Right atrium auricular region (tissue), 2 donors: ENCODE data around the gene CNOT3. TPM values are rescaled to one million over a fixed set of nuclear protein-coding genes. Genes with fewer than 3 reads are reported as not detected.

Experiments
- DNase-seq: peaks from one replicate; pipeline ENCODE4 v3.0.0-alpha.2; 2019; ENCODE audit warnings: low spot score
- H3K27ac ChIP-seq, 2 donors: fragments of 200-600 bp; sonication (generic); 1 replicate in 1 of 2; 2 replicates in 1 of 2; pipeline ENCODE4 v1.5.1; 2016 to 2019
- H3K27me3 ChIP-seq, 2 donors: fragments of 200-600 bp; sonication (generic); one replicate each; pipeline versions ENCODE4 v1.5.1 to v1.6.0; 2017 to 2019
- H3K36me3 ChIP-seq: fragments of 200-600 bp; sonication (generic); one replicate; pipeline ENCODE4 v1.5.1; 2016
- H3K4me1 ChIP-seq, 2 donors: fragments of 200-600 bp; sonication (generic); one replicate each; pipeline versions ENCODE4 v1.5.1 to v1.6.0; 2017 to 2019
- H3K4me3 ChIP-seq, 2 donors: fragments of 200-600 bp; sonication (generic); 1 replicate in 1 of 2; 2 replicates in 1 of 2; pipeline ENCODE4 v1.5.1; 2017 to 2019; ENCODE audit warnings: mild to moderate bottlenecking in 1 of 2, moderate library complexity in 1 of 2
- H3K9me3 ChIP-seq, 2 donors: fragments of 200-600 bp; sonication (generic); one replicate each; pipeline ENCODE4 v1.5.1; 2019
- CTCF ChIP-seq, 2 donors: fragments of 200-600 bp; sonication (generic); IDR thresholded peaks; one replicate each; pipeline ENCODE4 v1.5.1; 2019; ENCODE audit warnings: antibody characterized with exemption in 2 of 2
- total RNA-seq, 2 donors: library from RNA; depleted of rRNA; stranded (reverse); fragments of >200 nt; gene quantifications; one replicate each; pipeline ENCODE4 v1.1.0, GENCODE V29; 2016

CNOT3 gene
- total RNA-seq, 2 donors from 2014 or later = 12.0 to 16.9 TPM

- no peak overlapping the region for H3K27ac ChIP-seq
- peaks cover 0 to 13% of the 10 kb centered on the region in 2 donors for H3K4me1 ChIP-seq
- DNase-seq = no peak
- H3K4me3 ChIP-seq = no peak overlapping the region
- no peaks in the 10 kb centered on the region for H3K27me3 ChIP-seq
- H3K36me3 ChIP-seq = peaks cover 48% of the 10 kb centered on the region
- no peak for TF ChIP-seq CTCF (IDR thresholded peaks at IDR 0.05)
- H3K9me3 ChIP-seq = no peaks in the 10 kb centered on the region
These were observed 32.4 kb upstream of the CNOT3 start for GRCh38 chr19:54104998-54105715.

GRCh38 chr19:54105796-54106195 lies 31.8 kb upstream of the CNOT3 start:
- H3K4me3 ChIP-seq = no peak overlapping the region
- H3K4me1 ChIP-seq = peaks cover 0 to 13% of the 10 kb centered on the region in 2 donors
- H3K9me3 ChIP-seq = no peaks in the 10 kb centered on the region
- no peak for TF ChIP-seq CTCF (IDR thresholded peaks at IDR 0.05)
- H3K36me3 ChIP-seq = peaks cover 51% of the 10 kb centered on the region
- H3K27ac ChIP-seq = no peak overlapping the region
- DNase-seq = no peak
- no peaks in the 10 kb centered on the region for H3K27me3 ChIP-seq

GRCh38 chr19:54106716-54107115 lies 30.8 kb upstream of the CNOT3 start:
- Histone ChIP-seq H3K27ac (no peak overlapping the region), H3K4me3 (no peak overlapping the region), H3K27me3 (no peaks in the 10 kb centered on the region), H3K9me3 (no peaks in the 10 kb centered on the region), H3K4me1 (peaks cover 0 to 13% of the 10 kb centered on the region in 2 donors), H3K36me3 (peaks cover 55% of the 10 kb centered on the region)
- DNase-seq = no peak
- TF ChIP-seq CTCF (IDR thresholded peaks at IDR 0.05) = no peak

- Histone ChIP-seq H3K9me3 (no peaks in the 10 kb centered on the region), H3K4me3 (no peak overlapping the region), H3K27me3 (no peaks in the 10 kb centered on the region), H3K27ac (no peak overlapping the region), H3K4me1 (peaks cover 0 to 8% of the 10 kb centered on the region in 2 donors), H3K36me3 (peaks cover 55% of the 10 kb centered on the region)
- no peak for TF ChIP-seq CTCF (IDR thresholded peaks at IDR 0.05)
- DNase-seq = no peak
These were observed 29.6 kb upstream of the CNOT3 start for GRCh38 chr19:54107876-54108490.

GRCh38 chr19:54108496-54108895 lies 29.1 kb upstream of the CNOT3 start:
- H3K4me1 ChIP-seq = peaks cover 0 to 5% of the 10 kb centered on the region in 2 donors
- DNase-seq = no peak
- no peaks in the 10 kb centered on the region for H3K9me3 ChIP-seq
- H3K4me3 ChIP-seq = no peak overlapping the region
- H3K27me3 ChIP-seq = no peaks in the 10 kb centered on the region
- no peak for TF ChIP-seq CTCF (IDR thresholded peaks at IDR 0.05)
- no peak overlapping the region for H3K27ac ChIP-seq
- peaks cover 55% of the 10 kb centered on the region for H3K36me3 ChIP-seq
